Measurements from ENCODE around the gene GRSF1. TPM values are rescaled to one million over a fixed set of nuclear protein-coding genes. Genes with fewer than 3 reads are reported as not detected.

The GRSF1 gene
- polyA plus RNA-seq, 1 experiment: 41.9 TPM

- DNase-seq (ENCODE audit: low read depth): no peak
- H3K4me3 ChIP-seq (ENCODE audit: low read depth, low read length): no peak overlapping the region
- CTCF ChIA-PET: no interaction called here
- H3K36me3 ChIP-seq (ENCODE audit: control insufficient read depth, insufficient read depth, low read length): no peaks in the 10 kb centered on the region
- POLR2A ChIA-PET: no interaction called here
- H3K27me3 ChIP-seq (ENCODE audit: control insufficient read depth, insufficient read depth, low read length): no peaks in the 10 kb centered on the region
- TF ChIP-seq CTCF (IDR thresholded peaks at IDR 0.05; ENCODE audit: insufficient read depth, low read depth, low read length): no peak
These were observed 15.8 kb upstream of the GRSF1 start for GRCh38 chr4:70855464-70855863.

GRCh38 chr4:70849291-70849690 is 9.6 kb upstream of the GRSF1 start:
- Histone ChIP-seq H3K27me3 (ENCODE audit: control insufficient read depth, insufficient read depth, low read length) (no peaks in the 10 kb centered on the region), H3K4me3 (ENCODE audit: low read depth, low read length) (no peak overlapping the region), H3K36me3 (ENCODE audit: control insufficient read depth, insufficient read depth, low read length) (no peaks in the 10 kb centered on the region)
- ChIA-PET POLR2A (no interaction called here), CTCF (interaction anchor here (1.0 kb wide), 1 partner anchor 35 kb away, joined by 3 read pairs; no protein-coding TSS in a partner anchor)
- no peak for DNase-seq (ENCODE audit: low read depth)
- no peak for TF ChIP-seq CTCF (IDR thresholded peaks at IDR 0.05; ENCODE audit: insufficient read depth, low read depth, low read length)

GRCh38 chr4:70844180-70844579 is 4.5 kb upstream of the GRSF1 start:
- no peaks in the 10 kb centered on the region for H3K27me3 ChIP-seq (ENCODE audit: control insufficient read depth, insufficient read depth, low read length)
- H3K36me3 ChIP-seq (ENCODE audit: control insufficient read depth, insufficient read depth, low read length): no peaks in the 10 kb centered on the region
- no peak for DNase-seq (ENCODE audit: low read depth)
- no peak for TF ChIP-seq CTCF (IDR thresholded peaks at IDR 0.05; ENCODE audit: insufficient read depth, low read depth, low read length)
- H3K4me3 ChIP-seq (ENCODE audit: low read depth, low read length): no peak overlapping the region
- CTCF ChIA-PET: interaction anchor here (0.6 to 1.1 kb wide), 3 partner anchors 10 to 186 kb away, joined by 3 to 4 read pairs (median 3); no protein-coding TSS in a partner anchor
- POLR2A ChIA-PET: no interaction called here

GRCh38 chr4:70842761-70843435 is 3.2 kb upstream of the GRSF1 start:
- Histone ChIP-seq H3K36me3 (ENCODE audit: control insufficient read depth, insufficient read depth, low read length) (no peaks in the 10 kb centered on the region), H3K4me3 (ENCODE audit: low read depth, low read length) (no peak overlapping the region), H3K27me3 (ENCODE audit: control insufficient read depth, insufficient read depth, low read length) (no peaks in the 10 kb centered on the region)
- TF ChIP-seq CTCF (IDR thresholded peaks at IDR 0.05; ENCODE audit: insufficient read depth, low read depth, low read length): no peak
- ChIA-PET POLR2A (no interaction called here), CTCF (interaction anchor here (1.1 to 1.2 kb wide), 2 partner anchors 32 to 191 kb away, joined by 3 to 4 read pairs; no protein-coding TSS in a partner anchor)
- DNase-seq (ENCODE audit: low read depth): no peak

GRCh38 chr4:70841951-70842350 is 2.3 kb upstream of the GRSF1 start:
- no peaks in the 10 kb centered on the region for H3K36me3 ChIP-seq (ENCODE audit: control insufficient read depth, insufficient read depth, low read length)
- TF ChIP-seq CTCF (IDR thresholded peaks at IDR 0.05; ENCODE audit: insufficient read depth, low read depth, low read length): no peak
- DNase-seq (ENCODE audit: low read depth): no peak
- H3K4me3 ChIP-seq (ENCODE audit: low read depth, low read length): no peak overlapping the region
- ChIA-PET CTCF (no interaction called here), POLR2A (interaction anchor here (0.6 kb wide), 1 partner anchor 116 kb away, joined by 5 read pairs; no protein-coding TSS in a partner anchor)
- H3K27me3 ChIP-seq (ENCODE audit: control insufficient read depth, insufficient read depth, low read length): no peaks in the 10 kb centered on the region

Data from BJ (cell line).